Measurements from ENCODE around the gene EIF2D. TPM values are rescaled to one million over a fixed set of nuclear protein-coding genes. Genes with fewer than 3 reads are reported as not detected.

EIF2D gene
- total RNA-seq, 2 donors from 2014 or later, result 25.9 to 55.4 TPM

DNA sequence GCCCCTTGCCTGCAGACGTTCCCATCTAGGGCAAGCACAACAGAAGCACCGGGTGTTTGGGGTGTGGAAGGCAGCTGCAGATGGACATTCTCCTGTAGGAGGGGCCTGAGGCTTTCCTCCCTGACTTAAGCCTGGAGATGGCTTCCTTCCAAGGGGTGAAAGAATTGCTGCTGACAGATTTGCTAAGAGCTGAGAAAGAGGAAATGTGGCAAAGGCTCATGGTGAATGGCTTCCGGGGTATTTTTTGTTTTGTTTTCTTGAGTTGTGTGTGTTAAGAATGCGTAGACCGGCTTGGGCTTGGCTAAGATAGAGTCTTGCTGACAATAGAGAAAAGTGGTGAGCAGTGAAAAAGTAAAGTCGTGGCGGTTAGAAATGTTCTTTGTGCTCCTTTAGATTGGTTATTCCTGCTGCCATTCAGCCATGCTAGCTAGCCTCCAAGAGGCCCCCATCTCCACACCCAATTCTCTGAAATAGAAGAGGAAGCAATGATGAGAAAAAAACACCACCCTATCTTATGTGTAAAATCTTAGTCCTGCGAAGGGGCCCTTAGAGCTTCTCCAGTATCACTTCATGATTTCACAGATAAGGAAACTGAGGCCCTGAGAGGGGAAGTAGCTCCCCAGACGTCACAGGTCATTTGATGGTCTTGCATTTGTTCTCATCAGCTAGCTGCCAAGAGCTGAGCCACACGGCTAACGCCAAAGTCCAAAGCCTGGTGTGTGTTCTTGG, 36.9 kb downstream of the EIF2D start:
- no peaks in the 10 kb centered on the region for H3K27me3 ChIP-seq
- peak overlapping the region in 3 of 4 donors; percentile 4 to 80 (median 23) for H3K27ac ChIP-seq
- H3K9me3 ChIP-seq, result no peaks in the 10 kb centered on the region
- no peak for ATAC-seq
- 46 to 73% methylated on average over 8 to 11 of the region's 11 CpGs for WGBS, 2 donors
- TF ChIP-seq, protein P1, sequence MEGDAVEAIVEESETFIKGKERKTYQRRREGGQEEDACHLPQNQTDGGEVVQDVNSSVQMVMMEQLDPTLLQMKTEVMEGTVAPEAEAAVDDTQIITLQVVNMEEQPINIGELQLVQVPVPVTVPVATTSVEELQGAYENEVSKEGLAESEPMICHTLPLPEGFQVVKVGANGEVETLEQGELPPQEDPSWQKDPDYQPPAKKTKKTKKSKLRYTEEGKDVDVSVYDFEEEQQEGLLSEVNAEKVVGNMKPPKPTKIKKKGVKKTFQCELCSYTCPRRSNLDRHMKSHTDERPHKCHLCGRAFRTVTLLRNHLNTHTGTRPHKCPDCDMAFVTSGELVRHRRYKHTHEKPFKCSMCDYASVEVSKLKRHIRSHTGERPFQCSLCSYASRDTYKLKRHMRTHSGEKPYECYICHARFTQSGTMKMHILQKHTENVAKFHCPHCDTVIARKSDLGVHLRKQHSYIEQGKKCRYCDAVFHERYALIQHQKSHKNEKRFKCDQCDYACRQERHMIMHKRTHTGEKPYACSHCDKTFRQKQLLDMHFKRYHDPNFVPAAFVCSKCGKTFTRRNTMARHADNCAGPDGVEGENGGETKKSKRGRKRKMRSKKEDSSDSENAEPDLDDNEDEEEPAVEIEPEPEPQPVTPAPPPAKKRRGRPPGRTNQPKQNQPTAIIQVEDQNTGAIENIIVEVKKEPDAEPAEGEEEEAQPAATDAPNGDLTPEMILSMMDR (IDR thresholded peaks at IDR 0.05), result no peak
- peak in 1 of 4 donors; percentile 68 for DNase-seq
- no peaks in the 10 kb centered on the region for H3K4me1 ChIP-seq
- no peaks in the 10 kb centered on the region for H3K36me3 ChIP-seq (replicated peaks in 1 of 2; ENCODE audit: insufficient read depth in 1 of 2, low read depth in 2 of 2)
- intact Hi-C loops (cut with DNase I), result no loop called here
- no peak overlapping the region for H3K4me3 ChIP-seq

DNA sequence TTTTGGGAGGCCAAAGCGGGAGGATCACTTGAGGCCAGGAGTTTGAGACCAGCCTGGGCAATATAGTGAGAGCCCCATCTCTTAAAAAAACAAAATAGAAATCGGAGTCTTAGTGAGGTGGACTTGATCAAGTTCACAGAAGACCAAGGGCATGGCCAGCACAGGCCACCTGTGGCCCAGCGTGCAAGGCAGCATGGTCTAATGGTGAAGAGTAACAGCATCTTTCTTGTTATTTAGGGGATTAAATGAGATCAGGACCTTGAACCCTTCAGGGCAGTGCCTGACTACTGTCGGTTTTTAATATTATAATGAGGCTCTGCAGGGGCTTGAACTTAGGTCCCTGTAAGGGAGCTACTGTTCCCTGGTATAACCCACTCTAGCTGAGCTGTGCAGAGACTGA, 38.5 kb downstream of the EIF2D start:
- DNase-seq, result no peak
- no peak overlapping the region for H3K27ac ChIP-seq
- intact Hi-C loops (cut with DNase I), result no loop called here
- H3K4me1 ChIP-seq, result no peaks in the 10 kb centered on the region
- no peaks in the 10 kb centered on the region for H3K27me3 ChIP-seq
- no peak for ATAC-seq
- 87 to 90% methylated on average over 4 of the region's 4 CpGs for WGBS, 2 donors
- H3K36me3 ChIP-seq (replicated peaks in 1 of 2; ENCODE audit: insufficient read depth in 1 of 2, low read depth in 2 of 2), result no peaks in the 10 kb centered on the region
- no peaks in the 10 kb centered on the region for H3K9me3 ChIP-seq
- no peak overlapping the region for H3K4me3 ChIP-seq
- TF ChIP-seq, protein P1 (IDR thresholded peaks at IDR 0.05), result no peak
- TF ChIP-seq POLR2A (IDR thresholded peaks at IDR 0.05), result no peak

DNA sequence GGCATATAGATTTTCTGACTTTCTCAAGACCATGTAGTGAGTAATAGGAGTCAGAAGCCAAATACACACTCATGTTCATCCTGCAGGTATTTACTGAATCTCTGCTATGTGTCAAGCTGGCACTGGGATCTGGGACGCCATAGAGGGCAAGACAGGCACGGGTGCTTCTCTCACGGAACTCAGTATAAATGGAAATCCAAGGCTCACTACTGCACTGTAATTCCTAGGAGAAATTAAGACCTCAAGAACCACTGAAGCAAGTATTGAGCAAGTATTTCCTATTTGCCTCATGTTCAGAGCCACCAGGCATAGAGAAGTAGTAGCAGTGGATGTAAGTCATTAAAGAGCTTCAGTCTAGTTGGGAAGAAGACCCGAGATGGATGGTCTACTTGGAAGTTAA, 38.9 kb downstream of the EIF2D start:
- intact Hi-C loops (cut with DNase I), result no loop called here
- ATAC-seq (no peak), DNase-seq (no peak)
- WGBS, 2 donors, result 83 to 85% methylated on average over 4 of the region's 4 CpGs
- H3K36me3 ChIP-seq (replicated peaks in 1 of 2; ENCODE audit: insufficient read depth in 1 of 2, low read depth in 2 of 2), result no peaks in the 10 kb centered on the region
- H3K27me3 ChIP-seq, result no peaks in the 10 kb centered on the region
- H3K27ac ChIP-seq, result no peak overlapping the region
- no peaks in the 10 kb centered on the region for H3K4me1 ChIP-seq
- H3K4me3 ChIP-seq, result no peak overlapping the region
- TF ChIP-seq POLR2A (IDR thresholded peaks at IDR 0.05), result no peak
- TF ChIP-seq, protein P1 (IDR thresholded peaks at IDR 0.05), result no peak
- H3K9me3 ChIP-seq, result no peaks in the 10 kb centered on the region

DNA sequence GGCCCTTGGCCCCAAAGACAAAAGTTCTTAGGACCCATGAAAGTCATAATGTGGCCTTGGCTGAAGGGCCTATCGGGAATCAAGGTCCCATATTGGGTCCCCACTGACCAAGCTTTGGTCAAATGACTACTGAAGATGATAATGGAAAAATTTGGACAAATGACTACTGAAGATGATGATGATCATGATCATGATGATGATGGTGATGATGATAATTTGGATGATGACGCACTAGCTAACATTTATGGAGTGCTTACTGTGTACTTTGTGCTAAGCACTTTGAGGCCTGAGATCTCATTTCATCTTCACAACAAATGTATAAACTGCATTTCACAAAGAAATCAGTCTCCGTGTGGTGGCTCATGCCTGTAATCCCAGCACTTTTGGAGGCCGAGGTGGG, 39.4 kb downstream of the EIF2D start:
- DNase-seq (no peak), ATAC-seq (no peak)
- intact Hi-C loops (cut with DNase I), result no loop called here
- no peak for TF ChIP-seq POLR2A (IDR thresholded peaks at IDR 0.05)
- TF ChIP-seq, protein P1 (IDR thresholded peaks at IDR 0.05), result no peak
- Histone ChIP-seq H3K27ac (no peak overlapping the region), H3K4me3 (no peak overlapping the region), H3K4me1 (no peaks in the 10 kb centered on the region), H3K27me3 (no peaks in the 10 kb centered on the region), H3K9me3 (no peaks in the 10 kb centered on the region), H3K36me3 (replicated peaks in 1 of 2; ENCODE audit: insufficient read depth in 1 of 2, low read depth in 2 of 2) (no peaks in the 10 kb centered on the region)
- WGBS, 2 donors, result 83% methylated on average over 4 of the region's 4 CpGs

DNA sequence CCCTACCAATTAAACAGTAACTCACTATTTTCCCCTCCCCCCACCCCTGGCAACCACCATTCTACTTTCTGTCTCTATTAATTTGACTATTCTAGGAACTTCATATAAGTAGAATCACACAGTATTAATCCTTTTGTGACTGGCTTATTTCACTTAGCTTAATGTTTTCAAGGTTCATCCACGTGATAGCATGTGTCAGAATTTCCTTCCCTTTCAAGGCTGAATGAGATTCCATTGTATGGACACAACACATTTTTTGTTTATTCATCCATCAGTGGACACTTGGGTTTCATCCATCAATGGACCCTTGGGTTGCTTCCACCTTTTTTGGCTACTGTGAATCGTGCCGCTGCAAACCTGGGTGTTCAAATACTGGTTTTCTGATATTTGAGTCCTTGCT, 41.7 kb downstream of the EIF2D start:
- 71 to 78% methylated on average over 3 of the region's 3 CpGs for WGBS, 2 donors
- H3K27me3 ChIP-seq, result no peaks in the 10 kb centered on the region
- no peaks in the 10 kb centered on the region for H3K4me1 ChIP-seq
- no peaks in the 10 kb centered on the region for H3K36me3 ChIP-seq (replicated peaks in 1 of 2; ENCODE audit: insufficient read depth in 1 of 2, low read depth in 2 of 2)
- TF ChIP-seq POLR2A (IDR thresholded peaks at IDR 0.05), result no peak
- H3K27ac ChIP-seq, result peak overlapping the region in 1 of 4 donors; percentile 37
- intact Hi-C loops (cut with DNase I), result no loop called here
- DNase-seq (no peak), ATAC-seq (no peak)
- H3K4me3 ChIP-seq, result no peak overlapping the region
- no peaks in the 10 kb centered on the region for H3K9me3 ChIP-seq

Measured in body of pancreas (tissue), 4 donors.